ENCODE results near the gene RNF225. TPM values are rescaled to one million over a fixed set of nuclear protein-coding genes. Genes with fewer than 3 reads are reported as not detected.

RNF225 gene
- total and polyA plus RNA-seq, 2 of the 13 experiments (the other 11 are each of a cell fraction or from before 2014, with no cell fraction given), result not detected

GRCh38 chr19:58407658-58408151 is 12.2 kb downstream of the RNF225 start (continued):
- TF ChIP-seq ZNF18 (CRISPR knock-in tag; IDR thresholded peaks at IDR 0.05; ENCODE audit: insufficient replicate concordance), result no peak
- TF ChIP-seq AHR (CRISPR knock-in tag; IDR thresholded peaks at IDR 0.05), result no peak
- TF ChIP-seq KLF6 (CRISPR knock-in tag; IDR thresholded peaks at IDR 0.05), result no peak
- TF ChIP-seq ESRRA (CRISPR knock-in tag; IDR thresholded peaks at IDR 0.05; ENCODE audit: low read depth), result 0 out of 2 replicates have a peak, but pooled peaks have one; percentile 13
- TF ChIP-seq HMGXB3 (CRISPR knock-in tag; IDR thresholded peaks at IDR 0.05; ENCODE audit: borderline replicate concordance), result no peak
- TF ChIP-seq ELF3 (CRISPR knock-in tag; IDR thresholded peaks at IDR 0.05), result 0 out of 2 replicates have a peak, but pooled peaks have one; percentile 11
- 0 out of 2 replicates have a peak, but pooled peaks have one; percentile 30 for TF ChIP-seq MAZ (IDR thresholded peaks at IDR 0.05; ENCODE audit: borderline replicate concordance, low read depth, low read length)
- no peak for TF ChIP-seq MAZ (CRISPR knock-in tag; IDR thresholded peaks at IDR 0.05; ENCODE audit: low read depth)
- TF ChIP-seq TIGD3 (CRISPR knock-in tag; IDR thresholded peaks at IDR 0.05; ENCODE audit: borderline replicate concordance), result no peak
- TF ChIP-seq STAT5B (CRISPR knock-in tag; IDR thresholded peaks at IDR 0.05), result no peak
- TF ChIP-seq JUND (CRISPR knock-in tag; IDR thresholded peaks at IDR 0.05), result peak; percentile 31; the same call in 1 of the 2 replicates
- no peak for TF ChIP-seq ZKSCAN8 (CRISPR knock-in tag; IDR thresholded peaks at IDR 0.05; ENCODE audit: borderline replicate concordance)
- no peak for TF ChIP-seq ZNF24 (IDR thresholded peaks at IDR 0.05)
- no peak for TF ChIP-seq PHB2 (IDR thresholded peaks at IDR 0.05; ENCODE audit: partially characterized antibody)
- no peak for TF ChIP-seq KDM6A (CRISPR knock-in tag; IDR thresholded peaks at IDR 0.05; ENCODE audit: low read depth)
- TF ChIP-seq ZNF687 (CRISPR knock-in tag; IDR thresholded peaks at IDR 0.05), result peak; percentile 63
- TF ChIP-seq ZNF7 (CRISPR knock-in tag; IDR thresholded peaks at IDR 0.05), result no peak
- TF ChIP-seq SALL2 (CRISPR knock-in tag; IDR thresholded peaks at IDR 0.05), result no peak
- no peak for TF ChIP-seq POGZ (CRISPR knock-in tag; IDR thresholded peaks at IDR 0.05)
- TF ChIP-seq EEA1 (CRISPR knock-in tag; IDR thresholded peaks at IDR 0.05; ENCODE audit: borderline replicate concordance), result no peak
